OCI-LY3 (cell line): ENCODE data around the gene SAAL1.

Experiments used
- EZH2phosphoT487 ChIP-seq: fragments of 200-600 bp; shearing (Covaris generic); IDR thresholded peaks from 2 replicates; pipeline ENCODE4 v1.6.1; 2018; ENCODE audit warnings: antibody characterized with exemption, mixed run types, low read depth
- TF ChIP-seq, protein P1 (sequence below): fragments of 200-600, 300-600 bp; sonication (generic); IDR thresholded peaks from 2 replicates; pipeline ENCODE4 v1.5.1; 2014; ENCODE audit warnings: antibody characterized with exemption, low read length, low read depth

DNA sequence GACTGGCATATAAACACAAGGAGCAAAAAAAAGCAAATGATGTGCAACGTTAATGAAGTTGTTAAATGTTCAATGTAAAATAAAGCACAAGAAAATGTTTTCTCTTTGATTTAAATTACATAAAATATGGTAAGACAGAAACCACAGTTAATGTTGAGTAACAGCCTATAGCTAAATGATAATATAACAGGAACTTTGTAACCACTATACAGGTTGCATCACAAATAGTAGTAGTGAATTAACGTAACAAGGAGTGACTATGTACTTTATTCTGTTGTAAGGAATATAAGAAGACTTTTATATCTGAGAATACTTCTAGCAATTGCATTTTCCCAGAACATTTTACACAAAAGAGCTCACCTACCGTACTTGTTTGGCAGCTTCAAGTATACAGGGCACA lies 16.9 kb downstream of the SAAL1 start:
- TF ChIP-seq, protein P1, sequence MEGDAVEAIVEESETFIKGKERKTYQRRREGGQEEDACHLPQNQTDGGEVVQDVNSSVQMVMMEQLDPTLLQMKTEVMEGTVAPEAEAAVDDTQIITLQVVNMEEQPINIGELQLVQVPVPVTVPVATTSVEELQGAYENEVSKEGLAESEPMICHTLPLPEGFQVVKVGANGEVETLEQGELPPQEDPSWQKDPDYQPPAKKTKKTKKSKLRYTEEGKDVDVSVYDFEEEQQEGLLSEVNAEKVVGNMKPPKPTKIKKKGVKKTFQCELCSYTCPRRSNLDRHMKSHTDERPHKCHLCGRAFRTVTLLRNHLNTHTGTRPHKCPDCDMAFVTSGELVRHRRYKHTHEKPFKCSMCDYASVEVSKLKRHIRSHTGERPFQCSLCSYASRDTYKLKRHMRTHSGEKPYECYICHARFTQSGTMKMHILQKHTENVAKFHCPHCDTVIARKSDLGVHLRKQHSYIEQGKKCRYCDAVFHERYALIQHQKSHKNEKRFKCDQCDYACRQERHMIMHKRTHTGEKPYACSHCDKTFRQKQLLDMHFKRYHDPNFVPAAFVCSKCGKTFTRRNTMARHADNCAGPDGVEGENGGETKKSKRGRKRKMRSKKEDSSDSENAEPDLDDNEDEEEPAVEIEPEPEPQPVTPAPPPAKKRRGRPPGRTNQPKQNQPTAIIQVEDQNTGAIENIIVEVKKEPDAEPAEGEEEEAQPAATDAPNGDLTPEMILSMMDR: no peak
- no peak for TF ChIP-seq EZH2phosphoT487
